GM21390 (cell line): ENCODE data around the gene PKNOX2.

Experiments
- ATAC-seq: cut with Tn5 transposase; IDR thresholded peaks from one replicate; pipeline ENCODE4 v1.9.1; 2021; ENCODE audit not compliant: unreplicated experiment

The PKNOX2 gene

DNA sequence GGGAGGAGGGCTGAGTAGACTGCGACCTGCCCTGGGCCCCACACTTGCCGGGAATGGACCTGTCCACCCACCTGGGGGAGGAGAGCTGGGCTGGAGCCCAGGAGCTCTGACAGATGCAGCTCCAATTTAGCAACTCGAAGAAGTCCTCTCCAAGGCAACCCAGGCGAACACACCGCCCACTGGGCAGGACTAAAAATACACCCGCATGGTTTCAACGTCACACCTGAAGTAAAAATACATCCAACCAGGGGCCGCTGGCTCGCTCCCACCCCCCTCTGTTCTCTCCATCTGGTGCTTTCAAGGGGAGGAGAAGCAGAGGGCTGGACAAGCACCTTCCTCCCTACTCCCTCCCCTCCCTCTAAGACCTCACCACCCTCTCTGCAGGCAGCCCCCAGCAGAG lies 211.6 kb downstream of the PKNOX2 start:
- no peak for ATAC-seq

DNA sequence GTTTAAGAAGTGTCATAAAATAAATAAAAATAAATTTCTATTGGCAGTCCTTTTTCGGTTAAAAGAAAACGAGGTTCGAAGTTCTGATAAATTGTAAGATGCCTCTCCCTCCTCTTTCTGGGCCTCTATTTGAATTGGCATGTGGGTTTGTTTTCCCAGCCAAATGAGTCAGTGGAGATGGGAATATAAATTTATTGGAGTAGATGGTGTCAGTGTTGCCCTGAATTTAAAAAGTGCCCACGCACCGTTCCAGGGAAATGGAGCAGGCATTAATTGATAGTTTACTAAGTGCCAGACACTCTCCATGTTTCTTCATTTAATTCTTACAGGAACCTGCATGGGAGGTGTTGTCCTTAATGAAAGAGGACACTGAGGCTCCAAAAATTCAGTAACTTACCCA lies 212.3 kb downstream of the PKNOX2 start:
- ATAC-seq = no peak

DNA sequence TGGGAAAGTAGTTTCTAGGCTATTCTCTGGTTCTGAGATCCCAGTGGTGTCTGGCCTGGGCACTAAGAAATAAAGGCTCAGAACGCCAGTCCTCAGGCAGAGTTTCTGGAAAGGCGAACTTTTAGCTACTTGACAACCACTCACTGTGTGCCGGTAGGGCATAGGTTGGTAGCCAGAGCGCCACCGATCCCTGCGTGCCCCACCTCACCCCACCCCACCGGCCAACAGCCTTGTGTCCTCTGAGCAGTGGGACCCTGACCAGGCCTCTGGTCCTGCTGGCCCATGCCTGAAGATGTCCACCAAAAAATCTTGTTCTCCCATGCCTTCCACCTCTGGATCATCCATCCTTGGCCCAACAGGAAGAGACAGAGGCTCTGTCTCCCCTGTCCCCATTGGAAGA lies 213.5 kb downstream of the PKNOX2 start:
- ATAC-seq = no peak

DNA sequence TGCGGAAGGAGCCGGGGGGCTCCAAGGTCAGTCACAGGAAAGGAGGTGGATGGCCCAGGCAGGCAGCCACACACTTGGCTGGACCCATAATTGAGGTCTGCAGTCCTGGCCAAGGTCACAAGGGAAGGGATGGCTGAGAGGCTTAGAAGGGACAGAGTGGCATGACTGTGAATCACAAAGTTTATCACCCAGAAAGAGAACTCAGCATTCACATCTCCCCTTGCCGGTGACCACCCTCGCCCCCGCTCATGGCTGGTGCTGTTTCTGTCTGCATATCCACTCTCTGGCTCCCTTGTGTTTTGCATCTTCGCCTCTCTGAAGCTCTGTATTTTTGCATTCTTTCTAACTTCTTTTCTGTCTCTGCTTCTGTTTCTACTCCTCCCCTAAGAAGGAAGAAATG lies 214.0 kb downstream of the PKNOX2 start:
- ATAC-seq = no peak

DNA sequence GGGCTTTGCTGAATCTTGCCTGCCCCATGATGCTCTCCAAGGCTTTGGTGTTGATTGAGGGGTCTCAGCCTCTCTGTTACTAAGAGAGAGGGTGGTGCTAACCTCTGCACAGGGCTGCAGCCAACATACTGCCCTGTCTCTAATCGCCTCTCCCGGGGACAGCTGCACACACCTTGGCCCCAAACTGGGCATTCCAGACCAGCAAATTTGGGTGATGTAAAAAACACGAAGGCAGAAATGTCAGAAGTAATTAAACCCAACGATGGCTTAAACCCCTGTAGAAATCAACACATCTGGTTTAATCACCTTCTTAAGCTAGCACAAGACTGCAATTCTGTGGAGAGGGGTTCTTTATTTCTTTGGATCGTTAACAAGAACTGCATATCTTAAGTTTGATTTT lies 215.0 kb downstream of the PKNOX2 start:
- no peak for ATAC-seq

DNA sequence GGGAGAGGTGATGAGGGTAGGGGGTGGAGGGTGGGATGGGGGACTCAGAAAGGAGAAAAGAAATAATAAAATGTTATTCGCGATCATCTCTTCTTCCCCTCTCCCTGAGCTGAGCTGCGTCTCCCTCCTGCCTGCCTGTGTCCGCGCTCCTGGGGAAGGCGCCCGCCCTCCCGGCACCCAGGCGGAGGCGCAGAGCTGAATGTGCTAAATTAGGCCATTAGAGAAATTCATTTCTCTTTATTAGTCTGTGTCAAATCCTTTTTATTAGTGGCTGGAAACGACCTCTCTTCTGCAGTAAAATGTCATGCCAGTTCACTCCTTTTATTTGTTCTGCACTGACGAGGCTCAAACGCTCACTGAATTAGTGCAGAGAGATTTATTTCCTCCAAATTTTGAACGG lies 215.4 kb downstream of the PKNOX2 start:
- no peak for ATAC-seq

DNA sequence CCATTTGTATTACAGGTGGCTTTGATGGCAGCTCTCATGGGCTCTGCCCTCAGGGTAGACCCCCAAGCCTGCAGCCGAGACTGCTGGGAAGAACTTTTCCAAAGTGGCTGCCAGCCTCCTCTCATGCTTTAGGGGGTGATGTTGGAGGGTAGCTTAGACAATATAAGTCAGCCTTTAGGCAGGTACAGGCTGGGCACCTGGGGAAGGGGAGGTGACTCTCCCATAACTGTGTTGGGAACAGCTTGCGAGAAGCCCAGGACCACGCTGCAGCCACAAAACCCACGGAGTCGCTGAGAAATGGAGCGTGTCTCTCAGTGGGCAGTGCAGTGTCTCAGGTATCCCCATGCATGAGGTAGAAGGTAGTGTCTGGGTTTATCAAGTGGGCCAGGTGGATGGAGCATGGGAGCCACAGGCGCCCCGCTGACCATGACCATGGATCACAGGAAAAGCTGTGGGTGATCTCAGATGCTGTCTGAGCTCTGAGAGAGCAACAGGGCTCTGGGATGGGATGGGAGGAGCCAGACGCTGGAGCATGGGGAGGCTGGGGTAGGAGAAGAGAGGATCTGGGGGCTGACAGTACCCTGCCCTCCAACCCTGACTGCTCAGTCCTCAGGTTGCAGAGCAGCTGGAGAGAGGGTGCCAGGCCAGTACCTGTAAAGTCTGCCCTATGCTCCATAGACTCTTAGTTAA lies 216.3 kb downstream of the PKNOX2 start:
- no peak for ATAC-seq

DNA sequence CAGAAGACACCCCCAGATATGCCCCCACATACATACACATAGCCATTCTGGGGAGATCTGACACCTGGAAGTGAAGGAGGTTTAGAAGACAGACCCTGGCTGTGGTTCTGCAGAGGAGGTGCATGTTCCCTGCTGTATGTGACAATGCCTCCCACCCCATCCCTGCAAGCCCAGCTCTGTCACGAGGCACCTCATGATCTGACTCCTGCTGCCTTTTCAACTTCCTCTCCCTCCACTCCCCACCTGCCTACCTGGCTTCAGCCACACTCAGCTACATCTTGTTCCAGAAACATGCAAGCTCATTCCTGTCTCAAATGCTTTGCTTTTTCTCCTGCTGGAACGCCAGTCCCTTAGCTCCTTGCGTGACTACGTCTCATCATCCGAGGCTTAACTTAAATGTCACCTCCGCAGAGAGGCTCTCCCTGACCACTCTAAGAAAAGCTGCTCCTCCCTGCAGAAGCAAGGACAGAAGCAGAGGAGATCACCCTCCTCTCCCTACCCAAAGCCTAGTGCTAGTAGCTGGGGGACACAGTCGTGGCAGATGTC lies 217.0 kb downstream of the PKNOX2 start:
- no peak for ATAC-seq

DNA sequence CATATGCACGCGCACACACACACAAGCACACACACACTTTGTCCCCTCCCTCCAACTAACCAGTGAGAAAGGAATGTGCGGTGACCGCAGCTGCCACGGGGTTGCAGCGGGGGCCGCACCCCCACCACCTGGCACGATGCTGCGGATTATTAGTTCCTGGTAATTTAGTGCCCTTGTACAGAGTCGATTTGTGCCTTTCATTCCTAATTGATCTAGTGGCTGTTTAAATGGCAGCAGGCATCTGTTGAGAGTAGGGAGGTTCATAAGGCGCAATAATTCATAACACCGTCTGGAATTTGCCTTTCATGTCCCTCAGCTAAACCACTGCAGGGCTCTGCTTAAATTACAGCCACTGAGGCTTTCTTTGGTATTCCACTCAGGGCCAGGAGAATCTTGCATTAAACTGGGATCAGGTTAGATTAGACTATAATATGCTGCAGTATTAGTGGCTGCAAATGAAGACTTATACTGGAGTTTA lies 217.8 kb downstream of the PKNOX2 start:
- ATAC-seq = no peak

DNA sequence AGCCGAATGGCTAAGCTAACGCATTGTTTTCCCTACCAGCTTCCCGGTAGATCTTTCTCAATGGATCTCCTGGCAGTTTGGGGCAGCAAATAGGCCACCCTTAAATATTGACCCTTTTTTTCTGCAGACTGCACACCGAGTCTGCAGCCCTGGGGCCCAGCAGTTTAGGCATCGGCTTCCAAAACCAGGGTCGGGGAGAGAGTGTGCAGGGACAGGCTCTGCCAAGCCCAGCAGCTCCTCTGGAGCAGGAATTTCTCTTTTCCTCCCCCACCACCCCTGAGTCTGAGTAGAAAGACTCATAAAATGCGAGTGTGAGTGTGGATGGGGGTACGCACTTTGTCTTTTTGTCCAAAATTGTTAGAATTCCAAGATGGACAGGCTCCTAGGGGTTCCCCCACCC lies 218.3 kb downstream of the PKNOX2 start:
- ATAC-seq = no peak

DNA sequence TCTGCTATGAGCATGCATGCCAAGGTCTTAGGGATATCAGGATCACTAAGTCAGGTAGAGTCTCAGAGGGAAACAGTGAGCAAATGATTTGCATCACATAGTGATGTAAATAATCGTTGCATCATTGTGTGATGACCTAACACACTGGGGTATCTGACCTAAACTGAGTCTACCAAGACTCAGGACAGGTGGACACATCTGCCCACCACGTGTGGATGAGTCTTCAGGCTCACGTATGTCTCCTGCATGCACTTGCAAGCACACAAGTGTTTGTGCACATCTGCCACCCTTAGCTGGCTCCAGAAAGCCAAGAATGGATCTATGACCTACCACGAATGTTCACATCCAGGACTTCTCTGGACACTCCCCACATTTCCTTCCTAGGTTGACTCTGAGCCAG lies 220.3 kb downstream of the PKNOX2 start:
- ATAC-seq = no peak

DNA sequence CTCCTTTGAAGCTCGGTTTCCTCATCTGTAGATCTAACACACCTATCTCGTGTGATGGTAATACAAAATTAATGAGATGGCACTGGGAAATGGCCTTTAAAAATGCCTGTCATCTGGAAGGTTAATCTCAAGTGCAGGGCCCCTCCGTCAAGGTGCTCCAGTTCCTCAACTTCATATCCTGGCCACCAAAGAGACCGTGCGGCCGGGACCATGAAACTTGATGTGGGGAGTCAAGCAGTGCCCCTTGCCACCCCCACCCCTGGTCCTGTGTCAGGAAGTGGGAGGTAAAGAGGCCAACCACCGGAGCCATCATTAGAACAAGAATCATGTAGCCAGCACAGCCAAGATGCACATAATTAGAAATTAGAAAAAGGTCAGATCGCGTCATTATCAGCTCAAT lies 223.3 kb downstream of the PKNOX2 start:
- ATAC-seq = no peak

DNA sequence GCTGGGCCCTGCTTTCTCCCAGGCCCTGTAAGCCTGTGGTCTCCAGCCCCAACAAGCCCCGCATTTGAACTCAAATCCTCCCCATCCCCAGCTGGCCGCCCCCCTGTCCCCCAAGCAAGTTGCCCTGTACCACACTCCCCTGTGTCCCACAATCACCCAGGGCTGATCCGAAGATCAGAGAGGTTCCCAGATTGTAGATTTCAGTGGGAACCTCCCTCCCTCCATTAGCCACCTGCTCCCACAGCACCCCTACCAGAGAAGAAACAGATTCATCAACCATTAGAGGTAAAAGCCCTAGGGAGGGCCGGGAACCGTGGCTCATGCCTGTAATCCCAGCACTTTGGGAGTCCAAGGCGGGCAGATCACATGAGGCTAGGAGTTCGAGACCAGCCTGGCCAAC lies 224.1 kb downstream of the PKNOX2 start:
- ATAC-seq = no peak

DNA sequence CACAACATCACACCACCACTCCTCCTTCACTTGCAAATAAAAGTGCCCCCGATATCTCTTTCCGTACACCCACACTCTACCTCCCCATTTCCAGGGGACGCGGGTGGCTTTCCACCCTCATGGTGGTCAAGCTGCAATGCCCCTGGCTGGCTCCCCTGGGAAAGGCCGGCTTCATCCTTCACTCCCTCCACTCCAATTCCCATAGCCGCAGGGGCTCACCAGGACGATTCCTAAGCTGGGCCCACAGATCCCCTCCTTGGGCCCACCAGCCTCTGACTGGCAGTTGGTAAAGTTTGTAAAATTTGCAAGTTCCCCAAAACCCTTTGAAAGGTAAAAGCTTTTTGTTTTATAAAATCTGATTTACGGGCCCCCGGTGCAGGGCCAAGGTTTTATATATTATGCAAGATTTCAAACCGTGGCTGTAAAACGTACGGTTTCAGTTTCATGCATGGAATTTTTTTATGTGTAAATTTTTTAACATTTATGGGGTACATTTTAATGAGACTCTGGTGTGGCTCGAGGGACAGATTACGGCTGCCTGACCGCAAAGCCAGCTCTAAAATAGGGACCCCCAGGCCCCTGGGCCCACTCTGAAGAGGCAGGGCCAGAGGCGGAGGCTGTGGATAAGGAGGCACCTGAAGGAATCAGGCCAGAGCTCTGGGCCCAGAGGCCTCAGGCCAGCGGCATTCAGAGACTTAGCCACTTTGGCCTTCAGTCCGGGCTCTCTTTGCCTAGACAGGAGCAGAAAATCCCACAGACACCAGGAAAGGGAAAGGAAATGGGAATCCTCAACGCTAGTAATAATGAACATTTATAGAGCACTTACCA lies 225.0 kb downstream of the PKNOX2 start:
- no peak for ATAC-seq

DNA sequence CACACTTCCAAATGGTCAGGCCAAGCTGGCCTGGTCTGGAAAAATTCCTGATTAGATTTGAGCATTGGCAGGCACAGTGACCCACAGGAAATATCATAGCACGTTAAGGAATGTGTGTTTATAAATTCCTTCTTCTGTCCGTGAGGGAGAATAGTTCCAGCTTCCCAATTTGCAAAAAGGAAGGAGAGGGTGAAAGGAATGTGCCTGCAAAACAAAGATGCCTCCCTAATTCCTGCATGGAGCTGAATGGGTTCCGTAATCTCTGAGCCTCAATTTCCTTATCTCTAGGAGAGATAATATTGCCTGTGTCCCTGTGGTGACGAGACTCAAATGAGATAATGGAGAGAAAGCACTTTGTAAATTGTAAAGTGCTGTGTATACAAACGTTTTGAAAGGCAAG lies 226.4 kb downstream of the PKNOX2 start:
- no peak for ATAC-seq

DNA sequence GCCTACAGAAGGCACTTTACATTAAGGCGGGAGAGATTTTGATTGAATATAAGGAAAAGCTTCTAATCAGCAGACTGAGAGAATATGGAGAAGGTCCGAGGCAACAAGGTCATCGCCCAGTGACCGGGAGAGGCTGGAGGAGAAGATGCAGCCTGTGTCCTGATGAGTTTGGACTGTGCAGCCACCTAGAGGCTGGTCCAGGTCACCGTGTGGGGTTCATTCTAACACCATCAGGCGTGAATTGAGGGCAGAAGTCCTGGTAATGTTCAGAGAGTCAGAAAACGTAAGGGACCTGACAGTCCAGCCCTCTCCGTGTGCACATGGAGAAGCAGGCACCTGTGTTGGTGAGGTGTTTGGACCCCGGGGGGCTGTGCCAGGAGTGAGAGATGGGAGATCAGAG lies 228.8 kb downstream of the PKNOX2 start:
- no peak for ATAC-seq

DNA sequence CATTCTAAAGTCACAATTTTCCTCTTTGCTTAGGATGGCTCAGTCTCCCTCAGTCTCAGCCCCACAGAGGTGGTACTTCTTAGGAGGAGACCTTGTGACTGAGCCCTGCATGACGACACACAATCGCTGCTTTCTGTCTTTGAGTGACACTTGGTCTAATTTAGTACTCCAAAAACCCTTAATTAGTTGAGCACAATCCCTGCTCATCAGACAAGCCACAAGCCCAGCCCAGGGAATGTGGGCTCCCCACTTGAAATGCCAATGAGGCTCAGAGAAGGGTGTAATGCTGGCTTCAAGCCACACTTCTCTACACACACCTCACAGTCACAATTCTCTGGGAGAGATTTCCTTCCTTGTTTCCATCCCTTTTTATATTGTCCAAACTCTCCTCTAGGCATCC lies 229.7 kb downstream of the PKNOX2 start:
- ATAC-seq = no peak

DNA sequence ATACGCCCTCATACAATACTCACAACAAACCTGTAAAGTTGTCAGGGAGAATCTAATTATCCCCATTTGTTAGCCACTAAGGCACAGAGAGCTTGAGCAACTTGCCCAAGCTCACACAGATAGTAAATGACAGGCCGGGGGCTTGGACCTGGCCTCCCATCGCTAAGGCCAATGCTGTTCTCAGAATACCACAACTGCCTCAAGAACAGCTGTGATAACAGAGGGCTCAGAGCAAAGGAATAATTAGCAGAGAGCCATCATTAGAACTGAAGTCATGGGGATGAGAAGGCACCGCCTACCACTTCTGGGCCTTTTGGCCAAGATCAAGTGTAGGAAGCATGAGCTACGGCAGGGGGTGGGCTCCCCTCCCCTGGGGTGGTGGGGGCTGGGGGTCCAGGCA lies 232.9 kb downstream of the PKNOX2 start:
- ATAC-seq = no peak

DNA sequence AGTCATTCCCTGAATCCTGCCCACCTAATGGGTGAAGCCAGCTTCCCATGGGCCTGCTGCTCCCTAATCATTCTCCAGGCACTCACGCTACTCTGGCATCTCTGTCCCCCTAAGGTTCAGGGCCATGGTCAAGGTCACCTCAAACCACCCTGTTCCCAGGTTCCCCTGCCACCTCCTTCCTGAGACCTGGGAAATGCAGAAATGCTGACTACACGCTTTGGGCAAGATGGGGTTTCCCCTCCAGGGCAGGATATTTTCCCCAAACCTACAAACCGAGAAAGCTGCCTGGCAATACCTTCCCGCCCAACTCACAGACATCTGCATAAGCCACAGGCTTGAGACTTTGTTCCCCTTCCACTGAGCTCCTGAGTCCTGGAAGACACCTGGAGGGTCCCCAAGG lies 233.9 kb downstream of the PKNOX2 start:
- ATAC-seq = no peak

DNA sequence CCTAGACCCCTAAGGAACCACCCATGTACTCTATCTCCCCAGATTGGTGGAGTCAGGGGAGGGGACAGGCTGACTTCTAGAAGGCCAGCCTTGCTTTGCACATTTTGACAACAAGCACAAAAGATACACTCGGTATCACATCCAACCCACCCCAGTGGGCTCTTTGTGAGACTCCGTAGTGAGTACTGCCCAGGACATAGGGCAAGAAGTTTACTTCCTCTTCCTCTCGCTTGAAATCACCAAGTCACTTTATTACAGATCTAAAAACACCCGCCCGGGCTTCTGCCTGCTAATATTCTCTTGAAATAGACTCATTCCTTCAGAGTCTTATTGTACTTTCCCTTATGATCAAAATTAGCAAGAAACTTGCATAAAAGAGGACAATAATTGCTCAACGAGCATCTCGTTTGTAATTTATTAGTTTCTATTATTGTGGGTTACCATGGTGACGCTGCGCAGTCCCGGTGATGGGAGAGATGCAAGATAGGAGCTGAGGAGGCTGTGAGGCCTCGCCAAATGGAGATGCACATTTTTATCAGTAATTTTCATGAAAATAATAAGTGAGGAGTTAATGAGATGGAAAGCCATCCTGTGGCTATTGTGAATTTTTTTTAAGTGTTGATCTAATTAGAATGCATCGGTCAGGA lies 234.6 kb downstream of the PKNOX2 start:
- no peak for ATAC-seq

DNA sequence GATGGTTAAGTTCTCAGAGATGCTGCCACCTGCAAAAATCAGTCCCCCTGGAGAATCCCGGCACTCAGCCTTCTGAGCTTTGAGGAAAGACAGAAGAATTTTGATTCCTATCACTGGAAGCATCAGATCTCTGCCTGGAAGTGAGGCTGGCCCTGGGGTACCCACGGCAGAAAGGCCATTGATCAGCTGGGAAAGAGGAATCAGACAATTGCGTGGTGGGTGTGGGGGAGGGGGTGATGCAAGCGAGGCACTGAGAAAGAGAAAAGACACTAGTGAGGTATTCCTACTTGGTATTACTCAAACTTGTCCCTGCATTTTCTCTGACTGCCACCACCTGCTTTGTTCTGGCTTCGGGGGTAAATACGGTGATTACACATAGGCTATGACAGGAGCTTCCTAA lies 235.4 kb downstream of the PKNOX2 start:
- ATAC-seq = no peak

DNA sequence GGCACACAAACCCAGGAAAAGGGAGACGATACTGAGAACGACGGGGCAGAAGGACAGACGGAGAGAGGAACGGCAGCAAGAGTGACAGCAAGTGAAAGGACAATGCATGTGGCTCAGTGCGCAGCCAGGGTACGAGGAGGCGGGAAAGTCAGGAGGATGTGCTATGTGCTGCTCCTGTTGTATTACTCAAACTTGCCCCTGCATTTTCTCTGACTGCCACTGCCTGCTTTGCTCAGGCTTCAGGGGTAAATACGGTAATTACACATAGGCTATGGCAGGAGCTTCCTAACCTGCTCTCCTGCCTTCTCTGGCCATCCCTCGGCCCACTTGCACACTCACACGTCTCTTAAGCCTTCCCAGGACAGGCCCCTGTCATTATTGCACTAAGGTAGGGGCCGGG lies 236.7 kb downstream of the PKNOX2 start:
- ATAC-seq = no peak
